GM19351 (cell line): ENCODE results near the gene MNAT1.
A peak's percentile ranks its signal among the peaks of the same experiment; 100 is the strongest.
"Not testable (repeated sequence)": the region's sequence is repeated elsewhere in the genome, so short reads cannot be mapped to it uniquely, and the experiment has no call there.

Source experiments
- ATAC-seq: cut with Tn5 transposase; IDR thresholded peaks from one replicate; pipeline ENCODE4 v1.9.1; 2021; ENCODE audit warnings: mild to moderate bottlenecking, moderate library complexity; ENCODE audit not compliant: unreplicated experiment

Gene MNAT1

DNA sequence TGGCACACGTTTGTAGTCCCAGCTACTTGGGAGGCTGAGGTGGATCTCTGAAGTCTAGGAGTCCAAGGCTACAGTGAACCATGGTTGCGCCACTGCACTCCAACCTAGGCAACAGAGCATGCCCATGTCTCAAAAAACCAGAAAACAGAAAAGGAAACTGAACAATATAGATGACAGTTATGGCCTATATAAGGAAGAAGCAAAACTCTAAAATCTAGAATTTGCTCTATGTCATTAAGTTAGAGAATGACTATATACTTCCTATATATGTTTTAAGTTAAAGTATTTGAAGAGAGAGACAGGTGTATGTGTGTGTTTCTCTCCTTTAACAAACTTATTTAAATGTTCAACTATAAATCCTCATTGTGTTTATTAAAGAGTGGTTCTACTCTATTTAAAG is 65.8 kb downstream of the MNAT1 start:
- no peak for ATAC-seq

DNA sequence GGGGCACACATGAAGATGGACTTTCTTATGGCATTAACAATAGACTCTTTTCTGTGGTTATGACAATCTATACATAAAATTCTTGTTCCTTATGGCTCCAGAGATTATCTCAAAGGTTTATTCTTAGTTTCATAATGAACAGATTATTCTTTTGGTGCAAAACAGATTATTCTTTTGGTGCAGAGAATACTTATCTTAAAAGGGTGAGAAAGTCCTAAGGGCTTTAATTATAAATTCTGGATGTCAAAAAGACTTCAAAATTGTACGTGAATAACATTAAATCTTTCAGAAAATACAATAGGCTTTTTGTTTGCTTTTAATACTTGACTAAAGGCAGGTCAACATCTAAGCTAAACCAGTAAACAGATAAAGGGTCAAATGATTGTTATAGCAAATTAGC is 69.3 kb downstream of the MNAT1 start:
- ATAC-seq: no peak

- ATAC-seq: no peak
Observed at GRCh38 chr14:60805841-60806430, 71.4 kb downstream of the MNAT1 start.

GRCh38 chr14:60807247-60807646 is 72.7 kb downstream of the MNAT1 start:
- ATAC-seq: no peak

- ATAC-seq: no peak
Observed at GRCh38 chr14:60807971-60808370, 73.4 kb downstream of the MNAT1 start.

GRCh38 chr14:60812987-60813386 is 78.4 kb downstream of the MNAT1 start:
- ATAC-seq: no peak

DNA sequence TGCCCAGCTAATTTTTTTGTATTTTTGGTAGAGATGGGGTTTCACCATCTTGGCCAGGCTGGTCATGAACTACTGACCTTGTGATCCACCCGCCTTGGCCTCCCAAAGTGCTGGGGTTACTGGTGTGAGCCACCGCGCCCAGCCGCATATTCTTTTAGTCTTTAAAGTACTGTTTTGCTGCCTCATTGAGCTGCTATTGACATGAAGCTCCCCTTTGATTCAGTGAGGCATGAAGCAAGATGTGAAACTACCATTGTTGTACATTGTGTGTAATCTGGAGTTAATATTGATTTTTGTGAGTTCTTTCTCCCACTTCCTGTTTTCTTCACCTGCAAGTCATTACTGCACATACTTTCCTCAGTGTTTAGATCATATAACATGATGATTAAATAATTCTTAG is 80.8 kb downstream of the MNAT1 start:
- peak; percentile 98 for ATAC-seq

DNA sequence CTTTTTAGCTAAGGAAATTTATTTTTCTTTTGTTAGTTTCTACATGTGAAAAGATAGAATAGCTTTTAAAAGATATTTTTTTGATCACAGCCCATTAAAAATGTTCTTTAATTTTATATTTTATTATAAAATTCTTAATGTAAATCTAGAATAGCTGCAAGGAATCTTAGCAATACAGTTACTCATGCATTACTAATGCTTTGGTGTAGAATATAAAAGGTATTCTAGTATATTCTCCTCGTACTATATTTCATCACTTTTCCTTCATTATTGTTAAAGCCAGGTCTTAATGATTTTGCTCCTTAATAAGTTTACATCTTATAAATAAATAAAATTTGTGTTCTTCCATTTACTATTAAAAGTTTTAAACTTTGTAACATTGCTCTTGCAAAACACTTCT is 82.6 kb downstream of the MNAT1 start:
- no peak for ATAC-seq

DNA sequence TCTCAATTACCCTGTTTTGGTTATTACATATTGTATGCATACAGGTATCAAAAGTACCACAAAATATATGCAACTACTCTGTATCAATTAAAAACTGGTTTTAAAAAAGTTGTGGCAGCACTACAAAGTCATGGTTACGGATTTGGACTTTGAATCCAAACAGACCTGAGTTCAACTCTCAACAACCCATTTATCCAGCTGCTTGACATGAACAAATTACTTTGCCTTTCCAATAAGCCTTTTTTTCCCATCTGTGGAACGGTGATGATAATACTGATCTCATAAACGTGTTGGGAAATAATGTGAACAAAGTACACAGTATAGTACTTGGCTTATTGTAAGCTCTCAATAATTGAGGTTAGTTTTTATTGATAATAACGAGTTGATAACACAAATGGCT is 85.0 kb downstream of the MNAT1 start:
- no peak for ATAC-seq

GRCh38 chr14:60838601-60839000 is 104.0 kb downstream of the MNAT1 start:
- ATAC-seq: no peak

DNA sequence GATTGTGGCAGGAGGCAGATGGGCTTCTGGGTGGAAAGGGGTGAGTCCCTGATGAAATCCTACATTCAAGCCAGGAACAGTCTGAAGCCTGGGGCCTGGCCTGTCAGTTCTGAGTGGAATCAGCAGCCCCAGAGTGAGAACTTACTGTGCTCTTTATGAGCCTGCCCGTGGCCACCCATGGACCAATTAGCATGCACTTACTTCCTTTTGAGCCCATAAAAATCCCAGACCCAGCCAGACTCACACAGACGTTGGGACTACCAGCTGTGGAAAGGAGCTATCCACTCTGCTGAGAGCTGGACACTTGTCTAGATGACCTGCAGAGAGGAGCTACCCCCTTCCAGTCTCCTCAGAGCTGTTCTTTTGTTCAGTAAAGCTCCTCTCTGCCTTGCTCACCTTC is 104.5 kb downstream of the MNAT1 start:
- no peak for ATAC-seq

GRCh38 chr14:60839657-60840056 is 105.1 kb downstream of the MNAT1 start:
- no peak for ATAC-seq

DNA sequence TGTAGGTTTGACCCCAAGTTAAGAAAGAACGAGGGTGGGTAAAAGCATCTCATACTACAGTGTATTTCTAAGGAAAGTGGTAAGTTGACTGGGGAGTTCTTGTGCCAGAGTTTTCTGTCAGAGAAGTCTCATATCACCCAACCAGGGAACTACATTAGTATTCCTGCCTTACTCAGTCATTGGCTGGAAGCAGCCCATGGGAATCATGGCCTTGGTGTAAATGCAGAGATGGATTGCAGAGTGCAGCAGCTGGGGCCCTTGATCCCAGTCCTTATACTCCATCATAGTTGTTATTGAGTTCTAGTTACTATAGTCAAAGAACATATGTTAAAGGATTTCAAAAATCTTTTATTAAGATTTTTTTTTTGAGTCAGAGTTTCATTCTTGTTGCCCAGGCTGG is 105.8 kb downstream of the MNAT1 start:
- no peak for ATAC-seq

DNA sequence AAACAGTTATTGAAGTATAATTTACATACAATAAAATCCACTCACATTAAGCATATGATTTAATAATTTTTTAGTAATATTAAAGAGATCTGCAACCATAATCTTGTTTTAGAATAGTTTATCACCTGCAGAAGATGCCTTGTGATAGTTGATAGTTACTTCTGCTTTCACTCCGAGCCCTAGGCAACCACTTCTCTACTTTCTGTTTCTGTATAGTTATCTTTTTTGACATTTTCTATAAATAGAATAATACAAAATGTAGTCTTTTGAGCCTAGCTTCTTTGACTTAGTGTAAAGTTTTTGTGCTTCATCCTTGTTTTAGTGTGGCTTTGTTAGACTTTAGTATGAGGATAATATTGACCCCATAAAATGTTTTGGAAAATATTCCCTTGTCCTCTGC is 111.0 kb downstream of the MNAT1 start:
- ATAC-seq: peak; percentile 99

- ATAC-seq: no peak
Observed at GRCh38 chr14:60848066-60848465, 113.5 kb downstream of the MNAT1 start.

- ATAC-seq: not testable (repeated sequence)
Observed at GRCh38 chr14:60851692-60852091, 117.1 kb downstream of the MNAT1 start.

- no peak for ATAC-seq
Observed at GRCh38 chr14:60856111-60856510, 121.5 kb downstream of the MNAT1 start.

DNA sequence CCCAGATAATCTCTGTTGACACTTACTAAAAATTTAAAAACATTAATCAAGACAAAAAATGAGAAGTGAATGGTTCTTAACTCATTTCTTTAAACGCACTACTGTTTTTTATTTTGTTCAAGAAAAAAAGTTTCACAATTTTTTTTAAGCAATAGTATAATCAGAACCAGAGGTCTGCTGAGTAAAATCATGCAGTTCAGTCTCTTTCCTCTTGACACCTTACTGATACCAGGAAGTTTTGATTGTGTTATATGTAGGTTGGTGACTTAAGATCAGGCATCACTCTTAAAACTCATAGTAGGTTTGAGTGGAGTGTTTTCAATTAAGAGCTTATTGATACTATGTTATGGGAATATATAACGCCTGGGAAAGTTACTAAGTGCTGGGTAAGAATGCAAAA is 125.0 kb downstream of the MNAT1 start:
- ATAC-seq: no peak

GRCh38 chr14:60861545-60862140 is 127.1 kb downstream of the MNAT1 start:
- no peak for ATAC-seq

DNA sequence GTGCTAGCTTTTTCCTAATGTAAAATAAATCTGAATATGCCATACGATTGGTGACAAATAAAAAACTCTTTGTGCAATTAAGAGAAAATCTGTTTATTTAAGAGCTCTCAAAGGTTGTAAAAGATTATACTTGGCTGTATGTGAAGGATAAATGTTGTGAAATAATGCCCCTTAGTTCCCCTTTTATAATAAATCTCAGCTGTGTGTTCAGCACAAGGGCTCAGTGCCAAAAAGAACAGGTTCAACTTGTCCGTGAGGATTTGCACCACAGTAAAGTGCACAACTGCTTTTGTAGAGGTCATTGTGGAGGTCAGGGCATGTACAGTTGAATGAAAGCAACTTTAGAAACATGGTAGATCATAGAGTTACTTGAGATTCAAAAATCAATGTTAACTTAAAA is 127.7 kb downstream of the MNAT1 start:
- no peak for ATAC-seq

GRCh38 chr14:60863249-60863648 is 128.7 kb downstream of the MNAT1 start:
- ATAC-seq: no peak

DNA sequence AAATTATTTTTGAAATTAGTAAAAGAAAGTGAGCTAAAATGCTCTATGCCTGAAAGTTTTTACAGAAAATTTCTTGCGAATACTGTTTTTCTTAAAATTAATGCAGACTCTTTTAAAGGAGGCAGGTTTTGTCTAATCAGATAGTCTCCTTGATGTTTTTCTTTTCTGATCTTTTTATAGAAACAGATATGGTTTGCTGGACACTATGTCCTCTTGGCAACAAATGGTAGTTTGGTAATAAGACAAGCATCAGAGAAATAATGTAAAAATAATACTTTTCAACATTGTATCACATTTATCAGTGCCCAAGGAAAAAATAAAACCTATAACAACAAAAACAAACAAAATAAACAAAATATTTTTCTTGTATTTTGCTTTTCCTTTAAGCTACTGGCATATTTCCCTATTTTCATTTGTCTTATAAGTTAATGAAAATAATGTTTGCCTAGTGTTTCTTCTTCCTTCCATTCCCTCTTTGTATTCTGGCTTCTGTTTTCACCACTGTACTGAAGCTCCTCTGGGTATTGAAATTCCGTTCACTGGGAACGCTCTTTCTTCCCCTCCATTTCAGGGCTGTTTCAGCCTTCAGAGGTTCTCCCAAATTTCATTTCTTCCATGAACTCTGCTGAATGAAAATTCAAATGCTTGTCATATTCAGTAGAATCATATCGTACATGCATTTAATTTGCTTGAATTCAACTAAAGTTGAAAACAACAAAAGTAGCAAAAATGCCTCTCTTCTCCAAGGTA is 131.0 kb downstream of the MNAT1 start:
- no peak for ATAC-seq
